ENCODE measurements around the gene LY9.
A peak's percentile ranks its signal among the peaks of the same experiment; 100 is the strongest.
"Not testable (repeated sequence)": the region's sequence is repeated elsewhere in the genome, so short reads cannot be mapped to it uniquely, and the experiment has no call there.

The LY9 gene

DNA sequence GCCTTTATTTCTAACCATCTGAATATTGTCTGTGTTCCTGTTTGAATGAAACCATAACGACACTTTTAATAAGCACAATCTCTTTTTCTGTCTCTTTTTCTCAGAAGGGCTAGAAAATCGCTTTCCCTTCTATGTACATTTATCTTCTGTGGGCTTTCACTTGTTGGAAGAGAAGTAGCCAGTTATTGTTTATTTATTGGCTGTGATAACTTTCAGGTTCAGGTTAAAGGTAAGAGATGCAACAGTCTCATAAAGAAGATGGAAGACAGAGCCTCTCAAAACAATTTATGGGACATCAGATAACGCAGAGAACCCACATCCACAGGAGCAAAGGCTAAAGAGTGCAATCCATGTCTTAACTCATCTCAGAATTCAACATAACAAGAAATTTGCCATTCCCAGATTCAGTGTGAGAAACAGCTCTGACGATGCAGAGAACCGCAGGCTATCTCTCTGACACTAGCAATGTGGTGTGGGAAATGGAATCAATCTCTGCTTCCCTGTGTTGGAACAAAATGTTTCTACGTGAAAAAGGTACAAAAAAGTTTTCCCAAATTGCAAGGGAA lies 70.8 kb downstream of the LY9 start:
- no peak for DNase-seq

DNA sequence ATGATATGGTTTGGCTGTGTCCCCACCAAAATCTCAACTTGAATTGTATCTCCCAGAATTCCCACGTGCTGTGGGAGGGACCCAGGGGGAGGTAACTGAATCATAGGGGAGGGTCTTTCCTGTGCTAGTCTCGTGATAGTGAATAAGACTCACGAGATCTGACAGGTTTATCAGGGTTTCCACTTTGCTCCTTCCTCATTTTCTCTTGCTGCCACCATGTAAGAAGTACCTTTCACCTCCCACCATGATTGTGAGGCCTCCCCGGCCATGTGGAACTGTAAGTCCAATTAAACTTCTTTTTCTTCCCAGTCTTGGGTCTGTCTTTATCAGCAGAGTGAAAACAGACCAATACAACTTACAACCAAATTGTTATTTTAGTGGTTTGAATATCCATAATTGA lies 71.7 kb downstream of the LY9 start:
- DNase-seq: not testable (repeated sequence)

DNA sequence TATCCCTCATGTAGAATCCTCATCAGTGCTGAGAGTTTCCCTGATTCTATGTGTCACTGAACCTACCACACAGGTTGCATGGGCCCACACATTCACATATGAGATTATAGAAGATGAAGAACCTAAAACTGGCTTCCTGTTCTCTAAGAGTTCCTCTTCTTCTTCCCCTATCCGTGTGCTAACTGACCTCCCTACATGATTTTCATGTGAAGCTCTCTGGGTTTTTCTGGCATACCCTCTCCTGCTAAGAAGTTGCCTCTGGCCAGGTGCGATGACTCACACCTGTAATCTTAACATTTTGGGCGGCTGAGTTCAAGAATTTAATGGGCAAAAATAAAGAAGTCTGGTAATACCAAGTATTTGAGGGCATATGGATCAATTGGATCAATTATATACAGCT lies 72.2 kb downstream of the LY9 start:
- DNase-seq: no peak

DNA sequence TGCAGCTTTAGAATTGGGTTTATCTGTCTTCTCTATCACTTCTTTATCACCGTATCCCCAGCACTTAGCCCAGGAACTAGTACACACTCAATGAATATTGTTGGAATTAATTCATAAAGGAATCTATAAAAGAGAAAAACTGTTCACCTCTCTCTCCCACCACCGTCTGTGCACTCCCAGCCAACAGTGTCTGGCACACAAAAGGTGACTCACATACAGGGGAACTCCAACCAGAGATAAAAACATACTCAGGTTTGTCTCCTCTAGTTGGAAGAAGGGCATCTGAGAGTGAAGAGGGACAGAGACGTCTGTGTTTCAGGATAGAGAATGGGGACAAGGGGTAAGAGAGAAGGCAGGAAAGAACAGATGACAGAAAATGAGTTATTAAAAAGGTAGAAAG lies 79.0 kb downstream of the LY9 start:
- peak; percentile 19 for DNase-seq

DNA sequence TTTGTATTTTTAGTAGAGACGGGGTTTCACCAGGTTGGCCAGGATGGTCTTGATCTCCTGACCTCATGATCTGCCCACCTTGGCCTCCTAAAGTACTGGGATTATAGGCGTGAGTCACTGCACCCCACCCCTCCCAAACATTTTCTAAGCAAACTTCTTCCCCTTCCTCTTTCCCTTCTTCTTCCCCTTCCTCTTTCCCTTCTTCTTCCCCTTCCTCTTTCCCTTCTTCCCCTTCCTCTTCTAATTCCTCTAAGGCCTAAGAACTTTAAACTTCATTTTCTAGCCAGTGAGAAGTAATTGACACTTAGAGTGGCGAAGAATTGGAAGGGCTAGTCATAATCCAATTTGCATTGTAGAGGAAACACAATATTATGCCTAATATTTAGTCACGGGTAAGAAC lies 79.6 kb downstream of the LY9 start:
- not testable (repeated sequence) for DNase-seq

DNA sequence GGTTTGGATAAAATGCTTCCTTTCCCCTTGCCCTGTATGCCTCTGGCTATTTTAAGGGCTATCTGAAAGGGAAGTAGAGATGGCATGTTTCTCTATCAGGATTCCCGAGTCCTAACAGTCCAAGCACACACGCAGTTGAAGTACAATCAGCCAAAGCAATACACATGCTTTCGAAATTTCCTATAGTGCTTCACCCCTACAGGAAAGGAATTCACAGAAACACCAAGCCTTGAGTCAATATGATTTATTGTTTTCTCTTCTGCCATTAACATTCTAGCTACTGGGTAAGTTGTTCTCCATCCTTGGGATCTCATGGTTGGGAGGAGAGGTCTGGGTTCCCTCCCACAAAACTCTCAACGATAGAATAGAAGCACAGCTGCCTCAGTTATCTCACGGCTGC lies 80.3 kb downstream of the LY9 start:
- no peak for DNase-seq

DNA sequence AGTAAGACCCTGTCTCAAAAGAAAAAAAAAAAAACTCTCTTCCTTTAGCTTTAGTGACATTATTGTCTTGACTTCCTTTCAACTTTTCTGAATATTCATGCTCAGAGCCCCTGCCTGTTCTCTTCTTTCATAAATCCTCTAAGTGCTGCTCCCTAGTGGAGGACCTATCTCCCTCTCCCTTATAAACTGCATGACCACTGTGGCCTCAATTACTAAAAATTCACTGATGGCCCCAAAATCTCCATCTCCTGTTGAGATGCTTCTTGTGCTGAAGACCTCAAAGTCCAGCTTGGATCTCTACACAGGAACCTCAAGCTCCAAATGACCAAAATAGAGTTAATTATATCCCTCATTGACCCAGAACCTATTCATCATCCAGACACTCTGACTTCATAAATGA lies 81.2 kb downstream of the LY9 start:
- DNase-seq: no peak

Data from stimulated activated CD4-positive, alpha-beta T cell treated with anti-CD3 and anti-CD28 coated beads, Interleukin-4, amount 100 ng/mL, for 24 hours (primary cell).